Smooth muscle cell (in vitro differentiated cells): ENCODE measurements around the gene COBL. TPM values are rescaled to one million over a fixed set of nuclear protein-coding genes. Genes with fewer than 3 reads are reported as not detected.

Experiments
- DNase-seq: peaks from one replicate; lab custom pipeline; 2025; ENCODE audit not compliant: unreplicated experiment; lab: John Stamatoyannopoulos, UW
- H2AFZ ChIP-seq: fragments of 200-600 bp; sonication (generic); 2 replicates; pipeline ENCODE4 v1.6.0; 2016; ENCODE audit warnings: antibody characterized with exemption, low read depth, mild to moderate bottlenecking
- H3F3A ChIP-seq: fragments of 200-600 bp; sonication (generic); 2 replicates; pipeline ENCODE4 v1.6.0; 2017; ENCODE audit warnings: antibody characterized with exemption, low read depth
- H3K27ac ChIP-seq: fragments of 200-600 bp; sonication (generic); 2 replicates; pipeline ENCODE4 v1.5.1; 2016; ENCODE audit warnings: low read depth, mild to moderate bottlenecking
- H3K27me3 ChIP-seq: fragments of 200-600 bp; sonication (generic); 2 replicates; pipeline ENCODE4 v1.6.1; 2016; ENCODE audit warnings: low read depth, mild to moderate bottlenecking
- H3K36me3 ChIP-seq: fragments of 200-600 bp; sonication (generic); 2 replicates; pipeline ENCODE4 v1.5.1; 2016; ENCODE audit warnings: low read depth
- H3K4me1 ChIP-seq: fragments of 200-600 bp; sonication (generic); 2 replicates; pipeline ENCODE4 v1.5.1; 2016; ENCODE audit warnings: low read depth
- H3K4me2 ChIP-seq: fragments of 200-600 bp; sonication (generic); 2 replicates; pipeline ENCODE4 v1.6.0; 2016; ENCODE audit warnings: mild to moderate bottlenecking
- H3K4me3 ChIP-seq: fragments of 200-600 bp; sonication (generic); 2 replicates; pipeline ENCODE4 v1.5.1; 2016; ENCODE audit warnings: mild to moderate bottlenecking
- H3K79me2 ChIP-seq: fragments of 200-600 bp; sonication (generic); 2 replicates; pipeline ENCODE4 v1.6.0; 2016; ENCODE audit warnings: low read depth, mild to moderate bottlenecking
- H3K9ac ChIP-seq: fragments of 200-600 bp; sonication (generic); 2 replicates; pipeline ENCODE4 v1.6.0; 2016; ENCODE audit warnings: low read depth
- H3K9me3 ChIP-seq: fragments of 200-600 bp; sonication (generic); replicated peaks from 2 replicates; pipeline ENCODE4 v1.5.1; 2016; ENCODE audit warnings: low read depth
- H4K20me1 ChIP-seq: fragments of 200-600 bp; sonication (generic); 2 replicates; pipeline ENCODE4 v1.6.0; 2016; ENCODE audit warnings: low read depth
- WGBS: methylation state at CpG from one replicate; pipeline ENCODE4 v1.1.7; 2016; ENCODE audit warnings: low lambda C conversion rate; 5-methylcytosine and 5-hydroxymethylcytosine counted together
- polyA plus RNA-seq: library from polyadenylated mRNA; unstranded; fragments of >200 nt; fragmentation: Nextera tagmentation; extraction: Ambion mirVana; gene quantifications from 2 replicates; pipeline ENCODE4 v1.2.1, GENCODE V29; 2016
- total RNA-seq: library from RNA; depleted of rRNA; stranded (reverse); fragments of >200 nt; gene quantifications from 2 replicates; pipeline ENCODE4 v1.2.3, GENCODE V29; 2014
- TF ChIP-seq, protein P1 (sequence below): fragments of 200-600 bp; sonication (generic); IDR thresholded peaks from 2 replicates; pipeline ENCODE4 v1.5.1; 2017; ENCODE audit warnings: borderline replicate concordance, mild to moderate bottlenecking, antibody characterized with exemption; ENCODE audit not compliant: insufficient read depth, poor library complexity, severe bottlenecking

COBL gene
- total and polyA plus RNA-seq, 2 experiments from 2014 or later = 0.47 to 2.8 TPM

GRCh38 chr7:51249187-51249945, 67.2 kb downstream of the COBL start:
- TF ChIP-seq, protein P1, sequence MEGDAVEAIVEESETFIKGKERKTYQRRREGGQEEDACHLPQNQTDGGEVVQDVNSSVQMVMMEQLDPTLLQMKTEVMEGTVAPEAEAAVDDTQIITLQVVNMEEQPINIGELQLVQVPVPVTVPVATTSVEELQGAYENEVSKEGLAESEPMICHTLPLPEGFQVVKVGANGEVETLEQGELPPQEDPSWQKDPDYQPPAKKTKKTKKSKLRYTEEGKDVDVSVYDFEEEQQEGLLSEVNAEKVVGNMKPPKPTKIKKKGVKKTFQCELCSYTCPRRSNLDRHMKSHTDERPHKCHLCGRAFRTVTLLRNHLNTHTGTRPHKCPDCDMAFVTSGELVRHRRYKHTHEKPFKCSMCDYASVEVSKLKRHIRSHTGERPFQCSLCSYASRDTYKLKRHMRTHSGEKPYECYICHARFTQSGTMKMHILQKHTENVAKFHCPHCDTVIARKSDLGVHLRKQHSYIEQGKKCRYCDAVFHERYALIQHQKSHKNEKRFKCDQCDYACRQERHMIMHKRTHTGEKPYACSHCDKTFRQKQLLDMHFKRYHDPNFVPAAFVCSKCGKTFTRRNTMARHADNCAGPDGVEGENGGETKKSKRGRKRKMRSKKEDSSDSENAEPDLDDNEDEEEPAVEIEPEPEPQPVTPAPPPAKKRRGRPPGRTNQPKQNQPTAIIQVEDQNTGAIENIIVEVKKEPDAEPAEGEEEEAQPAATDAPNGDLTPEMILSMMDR = no peak
- peaks cover 11% of the 10 kb centered on the region for H3K79me2 ChIP-seq
- no peaks in the 10 kb centered on the region for H3K27me3 ChIP-seq
- WGBS = 91% methylated on average over 5 of the region's 5 CpGs
- no peaks in the 10 kb centered on the region for H3K9me3 ChIP-seq
- H3F3A ChIP-seq = no peaks in the 10 kb centered on the region
- DNase-seq = no peak
- H3K4me2 ChIP-seq = no peak overlapping the region
- H3K4me1 ChIP-seq = no peaks in the 10 kb centered on the region
- no peak overlapping the region for H3K4me3 ChIP-seq
- no peaks in the 10 kb centered on the region for H3K36me3 ChIP-seq
- H4K20me1 ChIP-seq = no peaks in the 10 kb centered on the region
- H3K9ac ChIP-seq = no peak overlapping the region
- H3K27ac ChIP-seq = no peak overlapping the region
- H2AFZ ChIP-seq = no peak overlapping the region

DNA sequence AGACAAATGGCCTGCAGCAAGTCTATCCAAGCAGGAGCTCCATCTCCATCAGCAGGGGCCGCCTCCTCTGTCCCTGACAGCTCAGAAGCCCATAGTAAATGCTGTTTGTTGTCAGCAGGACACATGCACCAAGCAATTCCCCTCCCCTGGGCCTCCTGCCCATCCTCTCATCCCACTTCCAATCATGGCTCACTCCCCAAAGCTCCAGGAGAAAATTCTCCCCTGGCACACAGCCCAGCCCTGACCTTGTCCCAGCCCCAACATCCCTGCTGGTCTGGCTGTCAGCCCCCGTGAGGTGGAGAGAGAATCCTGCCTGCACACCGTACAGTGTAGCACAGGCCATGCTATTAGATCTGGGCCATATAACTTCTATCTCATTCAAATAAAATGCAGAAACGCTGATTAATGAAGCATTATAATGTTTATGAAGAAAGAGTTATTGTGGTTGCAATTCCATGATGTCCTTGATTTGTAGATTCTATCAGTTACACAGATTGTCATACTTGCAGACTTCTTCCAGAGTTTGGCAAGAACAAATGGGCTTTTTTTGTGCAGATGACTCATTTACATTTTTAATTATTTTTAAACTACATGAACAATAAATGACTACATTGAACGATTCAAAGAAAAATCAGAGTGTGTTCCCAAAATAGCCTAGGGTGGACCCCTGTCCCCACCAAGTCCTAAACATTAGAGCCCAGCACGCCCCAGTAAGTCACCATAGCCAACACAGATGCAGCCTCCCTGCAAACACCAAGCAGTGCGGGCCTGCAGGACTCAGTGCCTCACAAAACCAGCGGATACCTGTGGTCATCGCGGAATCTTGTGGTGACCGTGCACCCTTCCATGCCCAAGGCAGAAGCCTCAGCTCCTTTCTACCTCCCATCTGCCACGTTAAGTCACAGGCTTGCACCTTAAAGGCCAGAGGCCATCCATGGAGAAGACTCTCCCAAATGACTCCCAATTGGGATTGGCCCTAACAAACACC, 70.1 kb downstream of the COBL start:
- H3K4me1 ChIP-seq = no peaks in the 10 kb centered on the region
- no peaks in the 10 kb centered on the region for H3F3A ChIP-seq
- H3K4me2 ChIP-seq = no peak overlapping the region
- DNase-seq = no peak
- H2AFZ ChIP-seq = no peak overlapping the region
- H3K27me3 ChIP-seq = no peaks in the 10 kb centered on the region
- no peak overlapping the region for H3K4me3 ChIP-seq
- no peaks in the 10 kb centered on the region for H4K20me1 ChIP-seq
- TF ChIP-seq, protein P1 = no peak
- H3K79me2 ChIP-seq = peaks cover 4% of the 10 kb centered on the region
- H3K36me3 ChIP-seq = no peaks in the 10 kb centered on the region
- H3K9me3 ChIP-seq = no peaks in the 10 kb centered on the region
- 90% methylated on average over 12 of the region's 12 CpGs for WGBS
- H3K27ac ChIP-seq = no peak overlapping the region
- H3K9ac ChIP-seq = no peak overlapping the region

- Histone ChIP-seq H3K27ac (no peak overlapping the region), H3F3A (no peaks in the 10 kb centered on the region), H3K79me2 (peaks cover 4% of the 10 kb centered on the region), H3K4me3 (no peak overlapping the region), H3K9ac (no peak overlapping the region), H3K27me3 (no peaks in the 10 kb centered on the region), H3K4me2 (no peak overlapping the region), H3K9me3 (no peaks in the 10 kb centered on the region), H2AFZ (no peak overlapping the region), H4K20me1 (no peaks in the 10 kb centered on the region), H3K36me3 (no peaks in the 10 kb centered on the region), H3K4me1 (no peaks in the 10 kb centered on the region)
- DNase-seq = no peak
- TF ChIP-seq, protein P1 = no peak
- WGBS = 98% methylated on average over 7 of the region's 7 CpGs
Observed at GRCh38 chr7:51244885-51245284, 71.7 kb downstream of the COBL start.
